ENCODE data around the gene GRAP.
"Not testable (repeated sequence)": the region's sequence is repeated elsewhere in the genome, so short reads cannot be mapped to it uniquely, and the experiment has no call there.

- not testable (repeated sequence) for TF ChIP-seq CTCF, EP300, POLR2A (IDR thresholded peaks at IDR 0.05)
Measured at GRCh38 chr17:19090058-19090772, 43.5 kb upstream of the GRAP start.

All from ovary (tissue), 3 donors.